ENCODE measurements around the gene NR2C1. TPM values are rescaled to one million over a fixed set of nuclear protein-coding genes. Genes with fewer than 3 reads are reported as not detected.

Gene NR2C1
- total and polyA plus RNA-seq, 8 donors = 8.5 to 54.5 (median 14.6) TPM

DNA sequence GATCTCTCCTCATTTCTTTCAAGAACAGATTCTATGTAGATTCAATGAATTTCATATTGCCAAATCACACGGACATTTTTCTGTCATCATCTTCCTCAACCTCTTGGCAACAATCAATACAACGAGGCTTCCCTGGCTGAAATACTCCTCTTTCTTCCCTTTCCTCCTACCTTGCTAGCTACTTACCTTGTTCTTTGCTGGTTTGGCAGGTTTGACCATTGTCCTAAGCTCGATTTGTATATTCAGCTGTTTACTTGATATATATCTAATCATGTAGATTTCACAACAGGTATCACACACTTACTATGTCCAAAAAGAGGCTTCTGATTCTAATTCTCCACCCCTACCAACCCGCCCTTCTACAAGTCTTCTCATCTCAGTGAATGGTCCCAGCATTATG is 93.5 kb downstream of the NR2C1 start:
- intact Hi-C loops (cut with DNase I) = loop anchor here in 1 of 3 donors (10.0 kb wide), 1 partner anchor 55 kb away; no protein-coding TSS in a partner anchor
- 74 to 79% methylated on average over 4 of the region's 4 CpGs for WGBS, 2 donors
- no peak for DNase-seq
- FAIRE-seq = no peak
- Histone ChIP-seq H3K9me3 (no peaks in the 10 kb centered on the region), H3K27me3 (no peaks in the 10 kb centered on the region), H3K4me1 (no peaks in the 10 kb centered on the region), H3K36me3 (no peaks in the 10 kb centered on the region), H3K4me3 (no peak overlapping the region), H3K27ac (no peak overlapping the region)
- ATAC-seq = no peak
- TF ChIP-seq, protein P1, sequence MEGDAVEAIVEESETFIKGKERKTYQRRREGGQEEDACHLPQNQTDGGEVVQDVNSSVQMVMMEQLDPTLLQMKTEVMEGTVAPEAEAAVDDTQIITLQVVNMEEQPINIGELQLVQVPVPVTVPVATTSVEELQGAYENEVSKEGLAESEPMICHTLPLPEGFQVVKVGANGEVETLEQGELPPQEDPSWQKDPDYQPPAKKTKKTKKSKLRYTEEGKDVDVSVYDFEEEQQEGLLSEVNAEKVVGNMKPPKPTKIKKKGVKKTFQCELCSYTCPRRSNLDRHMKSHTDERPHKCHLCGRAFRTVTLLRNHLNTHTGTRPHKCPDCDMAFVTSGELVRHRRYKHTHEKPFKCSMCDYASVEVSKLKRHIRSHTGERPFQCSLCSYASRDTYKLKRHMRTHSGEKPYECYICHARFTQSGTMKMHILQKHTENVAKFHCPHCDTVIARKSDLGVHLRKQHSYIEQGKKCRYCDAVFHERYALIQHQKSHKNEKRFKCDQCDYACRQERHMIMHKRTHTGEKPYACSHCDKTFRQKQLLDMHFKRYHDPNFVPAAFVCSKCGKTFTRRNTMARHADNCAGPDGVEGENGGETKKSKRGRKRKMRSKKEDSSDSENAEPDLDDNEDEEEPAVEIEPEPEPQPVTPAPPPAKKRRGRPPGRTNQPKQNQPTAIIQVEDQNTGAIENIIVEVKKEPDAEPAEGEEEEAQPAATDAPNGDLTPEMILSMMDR (IDR thresholded peaks at IDR 0.05) = no peak

DNA sequence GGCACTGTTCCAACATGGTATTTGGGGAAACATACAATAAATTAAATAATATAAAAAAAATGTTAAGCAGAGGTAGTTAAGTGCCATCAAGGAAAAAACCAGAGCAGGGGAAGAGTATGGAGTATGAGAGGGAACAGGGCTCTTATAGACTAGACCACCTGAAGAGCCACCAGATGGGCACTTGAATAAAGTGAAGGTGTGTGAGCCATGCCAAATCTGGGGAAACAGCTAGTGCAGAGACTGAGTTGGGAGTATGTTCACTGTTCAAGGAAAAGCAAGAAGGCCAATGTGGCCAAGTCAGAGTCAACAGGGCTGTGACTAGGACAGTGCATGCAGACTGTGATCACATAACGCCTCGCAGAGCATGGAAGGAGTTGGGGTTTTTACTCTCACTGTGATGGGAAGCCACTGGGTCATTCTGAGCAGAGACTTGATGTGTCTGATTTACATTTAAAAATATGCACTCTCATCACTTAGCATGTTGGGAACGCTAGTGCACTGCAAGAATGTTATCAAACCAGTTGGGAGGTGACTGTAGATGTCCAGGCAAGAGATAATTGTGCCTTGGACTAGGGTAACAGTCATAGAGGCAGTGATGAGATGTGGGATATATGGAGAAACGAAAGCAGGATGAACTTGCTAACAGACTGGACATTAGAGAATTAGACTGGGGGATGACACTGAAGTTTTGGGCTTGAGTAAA is 95.5 kb downstream of the NR2C1 start:
- Histone ChIP-seq H3K36me3 (no peaks in the 10 kb centered on the region), H3K9me3 (no peaks in the 10 kb centered on the region), H3K4me1 (no peaks in the 10 kb centered on the region), H3K4me3 (no peak overlapping the region), H3K27me3 (no peaks in the 10 kb centered on the region), H3K27ac (no peak overlapping the region)
- intact Hi-C loops (cut with DNase I) = no loop called here
- TF ChIP-seq, protein P1 (IDR thresholded peaks at IDR 0.05) = no peak
- DNase-seq (no peak), ATAC-seq (no peak), FAIRE-seq (no peak)
- 90 to 93% methylated on average over 4 of the region's 4 CpGs for WGBS, 2 donors

DNA sequence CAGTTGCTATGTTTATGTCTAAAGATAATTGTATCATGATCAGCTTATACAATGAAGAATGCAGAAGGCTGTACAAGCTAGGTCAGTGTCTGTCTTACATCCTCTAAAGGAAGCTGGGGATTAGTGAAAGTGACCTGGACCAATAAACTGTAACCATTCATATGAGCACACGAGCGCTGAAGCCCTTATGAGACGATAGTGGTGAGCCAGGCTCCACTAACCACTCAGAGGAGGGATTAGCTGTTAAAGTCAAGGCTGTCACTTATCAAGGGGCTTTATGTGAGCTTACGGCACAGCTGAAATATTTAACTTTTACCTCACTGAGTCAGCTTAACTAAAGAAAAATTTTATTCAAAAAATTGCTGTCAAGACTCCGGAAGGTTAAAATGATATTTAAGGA is 100.2 kb downstream of the NR2C1 start:
- ATAC-seq (no peak), FAIRE-seq (no peak), DNase-seq (no peak)
- H3K4me1 ChIP-seq = no peaks in the 10 kb centered on the region
- TF ChIP-seq, protein P1 (IDR thresholded peaks at IDR 0.05) = no peak
- H3K36me3 ChIP-seq = peaks cover 0 to 8% (median 0%) of the 10 kb centered on the region in 3 donors
- no peak overlapping the region for H3K27ac ChIP-seq
- WGBS, 2 donors = 88 to 90% methylated on average over 5 of the region's 5 CpGs
- H3K4me3 ChIP-seq = no peak overlapping the region
- H3K9me3 ChIP-seq = no peaks in the 10 kb centered on the region
- no peaks in the 10 kb centered on the region for H3K27me3 ChIP-seq
- intact Hi-C loops (cut with DNase I) = no loop called here

DNA sequence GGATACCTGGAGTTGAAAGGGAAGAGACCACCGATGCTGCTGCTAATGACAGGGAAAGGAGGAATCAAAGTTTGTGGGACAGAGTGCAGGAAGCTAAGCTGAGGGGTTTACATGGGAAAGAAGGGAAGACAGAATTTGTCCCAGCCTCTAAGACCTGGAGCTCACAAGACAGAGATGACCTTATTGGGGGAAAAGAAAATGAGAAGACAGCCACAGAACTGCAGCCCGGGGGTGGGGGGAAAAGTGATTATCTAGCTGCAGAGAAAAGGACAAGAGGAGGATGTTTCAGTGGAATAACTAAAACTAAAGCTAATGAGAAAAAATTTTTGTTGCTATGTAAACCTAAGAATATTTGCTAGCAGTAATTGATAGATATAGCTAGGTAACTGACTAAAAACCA is 100.6 kb downstream of the NR2C1 start:
- FAIRE-seq (no peak), ATAC-seq (no peak), DNase-seq (no peak)
- H3K4me1 ChIP-seq = no peaks in the 10 kb centered on the region
- intact Hi-C loops (cut with DNase I) = no loop called here
- no peaks in the 10 kb centered on the region for H3K27me3 ChIP-seq
- H3K27ac ChIP-seq = no peak overlapping the region
- H3K9me3 ChIP-seq = no peaks in the 10 kb centered on the region
- TF ChIP-seq, protein P1 (IDR thresholded peaks at IDR 0.05) = no peak
- 93 to 96% methylated on average over 2 of the region's 2 CpGs for WGBS, 2 donors
- H3K36me3 ChIP-seq = peaks cover 0 to 8% (median 0%) of the 10 kb centered on the region in 3 donors
- no peak overlapping the region for H3K4me3 ChIP-seq

DNA sequence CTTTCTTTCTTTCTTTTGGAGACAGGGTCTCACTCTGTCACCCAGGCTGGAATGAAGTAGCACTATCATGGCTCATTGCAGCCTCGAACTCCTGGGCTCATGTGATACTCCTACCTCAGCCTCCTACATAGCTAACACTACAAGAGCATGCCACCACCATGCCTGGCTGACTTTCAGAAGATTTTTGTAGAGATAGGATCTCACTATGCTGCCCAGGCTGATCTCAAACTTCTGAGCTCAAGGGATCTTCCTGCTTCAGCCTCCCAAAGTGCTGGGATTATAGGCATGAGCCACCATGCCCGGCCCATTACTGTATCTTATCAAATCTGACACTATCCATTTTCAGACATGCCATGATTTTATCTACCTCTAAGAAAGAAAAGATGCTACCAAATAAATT is 101.5 kb downstream of the NR2C1 start:
- TF ChIP-seq, protein P1 (IDR thresholded peaks at IDR 0.05) = no peak
- Histone ChIP-seq H3K36me3 (peaks cover 0 to 8% (median 0%) of the 10 kb centered on the region in 3 donors), H3K27me3 (no peaks in the 10 kb centered on the region), H3K4me3 (no peak overlapping the region), H3K27ac (no peak overlapping the region), H3K4me1 (no peaks in the 10 kb centered on the region), H3K9me3 (no peaks in the 10 kb centered on the region)
- 94 to 96% methylated on average over 2 of the region's 2 CpGs for WGBS, 2 donors
- intact Hi-C loops (cut with DNase I) = no loop called here
- ATAC-seq (no peak), FAIRE-seq (no peak), DNase-seq (no peak)

All from pancreas (tissue), 10 donors.